ENCODE measurements around the gene DLGAP3.

DLGAP3 gene

DNA sequence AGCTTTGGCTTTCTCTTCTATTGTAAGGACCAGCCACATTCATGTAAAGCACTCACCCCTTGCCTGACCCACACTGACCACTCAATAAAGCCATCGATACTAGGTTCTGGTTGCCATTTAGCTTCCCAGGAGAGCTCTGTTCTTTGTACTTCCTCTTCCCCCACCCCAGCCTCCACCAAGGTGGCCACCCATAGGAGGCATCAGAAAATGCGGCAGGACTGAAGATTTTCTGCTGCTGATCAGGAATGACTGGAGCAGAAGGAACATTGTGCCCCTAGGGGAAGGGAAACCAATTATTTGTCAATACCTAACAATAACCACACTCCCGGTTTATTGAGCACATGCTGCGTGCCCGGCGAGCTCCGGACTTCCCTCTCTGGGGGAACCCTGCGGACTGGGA lies 64.7 kb downstream of the DLGAP3 start:
- no peak for DNase-seq

DNA sequence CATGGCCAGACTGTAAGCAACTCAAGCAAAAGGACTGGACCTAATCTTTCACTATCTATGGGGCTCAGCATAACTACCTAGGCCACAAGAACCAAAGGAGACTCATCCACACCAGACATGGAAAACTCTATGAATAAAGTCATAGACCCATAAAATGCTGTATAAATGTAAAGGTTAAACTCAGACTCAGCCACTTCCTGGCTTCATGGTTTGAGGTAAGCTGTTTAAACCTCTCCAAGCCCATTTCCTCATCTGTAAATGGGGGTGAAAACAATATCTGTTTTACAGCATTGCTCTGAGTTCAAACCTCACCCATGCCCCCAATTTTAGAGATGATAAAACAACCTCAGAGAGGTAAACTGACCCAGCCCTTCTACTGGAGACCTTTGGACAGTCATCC lies 65.9 kb downstream of the DLGAP3 start:
- no peak for DNase-seq

DNA sequence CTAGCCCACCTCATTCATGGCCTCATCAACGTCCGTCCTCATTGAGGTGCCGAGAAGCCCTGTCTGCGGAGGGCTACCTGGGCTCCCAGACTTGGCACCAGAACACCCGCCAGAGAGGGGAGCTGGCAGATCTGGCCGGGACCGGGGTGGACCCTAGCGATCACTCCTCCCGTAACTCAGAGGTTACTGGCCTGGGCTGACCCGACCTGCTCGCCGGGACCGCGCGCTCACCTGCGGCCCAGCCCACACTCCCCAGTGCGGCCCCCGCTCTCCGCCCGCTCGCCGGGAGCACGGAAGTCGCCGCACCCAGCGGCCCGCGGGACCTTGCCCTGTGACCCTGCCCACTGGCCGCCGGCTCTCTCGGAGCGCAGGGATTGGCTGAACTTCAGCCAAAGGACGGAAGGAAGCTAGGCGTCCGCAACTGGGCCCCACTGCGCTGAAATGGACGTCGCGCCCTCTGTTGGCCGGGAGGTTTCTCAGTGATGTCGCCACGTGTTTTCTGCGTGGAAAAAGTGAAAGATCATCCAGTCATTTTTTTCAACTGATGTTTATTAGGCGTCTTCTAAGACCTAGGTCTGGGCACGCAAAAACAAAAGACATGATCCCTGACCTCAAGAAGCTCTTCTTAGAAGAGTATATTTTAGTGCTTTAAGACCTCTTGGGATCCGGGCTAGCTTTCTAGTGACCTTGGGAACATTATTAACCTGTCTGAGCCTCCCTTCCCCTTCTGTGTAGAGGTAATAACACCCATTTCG lies 69.8 kb downstream of the DLGAP3 start, which contains the start of gene SMIM12:
TSS of gene SMIM12 (minus strand) at position 304 of the 755 bp plus-strand sequence. CDS start 3,772 bp downstream, outside the sequence.
- DNase-seq: peak; percentile 92

DNA sequence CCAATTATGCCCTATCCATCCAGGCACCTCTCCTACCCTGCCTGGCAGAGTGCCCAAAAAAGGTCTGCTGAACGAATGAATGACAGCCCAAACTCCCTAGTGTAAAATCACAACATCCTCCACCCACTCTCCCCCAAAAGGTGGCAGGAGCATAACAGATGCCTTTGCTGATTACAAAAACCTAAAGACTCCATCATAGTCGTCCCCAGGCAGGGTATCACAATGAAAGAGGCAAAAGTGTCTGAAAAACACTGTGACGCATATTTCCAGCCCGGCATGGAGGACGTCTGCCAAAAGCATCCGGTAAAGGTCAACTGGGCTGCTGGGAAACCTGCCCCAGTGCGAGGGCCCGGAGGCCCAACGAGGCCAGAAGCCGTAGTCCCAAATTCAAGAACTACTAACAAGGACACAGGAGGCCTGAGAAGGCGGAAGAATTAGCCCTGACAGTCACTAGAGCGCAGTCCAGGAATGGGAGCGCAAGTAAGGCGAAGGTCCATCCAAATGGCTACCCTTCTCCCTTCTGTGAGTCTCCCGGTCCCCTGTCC lies 70.5 kb downstream of the DLGAP3 start:
- no peak for DNase-seq

DNA sequence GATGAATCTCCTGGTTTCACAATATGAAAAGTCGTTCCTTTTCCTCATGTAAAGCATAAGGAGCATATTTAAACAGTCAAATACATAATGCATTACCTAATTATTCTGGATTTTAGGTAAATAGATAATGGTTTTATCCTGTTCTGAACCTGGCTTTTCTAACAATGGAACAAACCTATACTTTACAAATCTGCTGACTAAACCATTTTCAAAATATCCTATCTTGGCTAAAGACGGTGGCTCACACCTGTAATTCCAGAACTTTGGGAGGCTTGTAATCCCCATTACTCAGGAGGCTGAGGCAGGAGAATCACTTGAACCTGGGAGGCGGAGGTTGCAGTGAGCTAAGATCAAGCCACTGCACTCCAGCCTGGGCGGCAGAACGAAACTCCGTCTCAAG lies 72.8 kb downstream of the DLGAP3 start:
- DNase-seq: no peak

DNA sequence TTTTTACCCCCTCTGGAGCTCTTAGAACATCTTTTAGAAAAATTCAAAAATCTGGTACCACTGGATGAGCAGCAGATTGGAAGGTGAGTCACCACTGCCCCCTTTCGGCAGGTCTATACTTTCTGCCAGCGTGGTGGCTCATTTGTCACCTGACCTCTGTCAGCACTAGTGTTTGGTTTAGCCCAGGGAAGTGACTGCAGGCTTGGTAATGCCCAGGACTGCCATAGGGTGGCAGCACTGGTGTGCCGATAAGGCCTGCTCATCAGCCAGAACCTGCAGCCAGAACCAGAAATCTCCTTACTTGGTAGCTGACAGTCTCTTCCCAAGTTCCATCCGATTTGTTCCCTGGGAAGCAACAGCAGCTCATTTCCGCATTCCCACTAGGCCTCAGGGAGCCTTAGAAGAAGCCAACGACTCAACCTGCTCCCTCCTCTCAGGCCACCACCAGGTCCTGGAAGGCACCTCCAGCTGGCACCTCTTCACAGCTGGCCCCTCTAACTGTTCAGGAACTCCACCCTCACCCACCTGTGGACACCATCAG lies 76.7 kb downstream of the DLGAP3 start:
- peak; percentile 93 for DNase-seq

DNA sequence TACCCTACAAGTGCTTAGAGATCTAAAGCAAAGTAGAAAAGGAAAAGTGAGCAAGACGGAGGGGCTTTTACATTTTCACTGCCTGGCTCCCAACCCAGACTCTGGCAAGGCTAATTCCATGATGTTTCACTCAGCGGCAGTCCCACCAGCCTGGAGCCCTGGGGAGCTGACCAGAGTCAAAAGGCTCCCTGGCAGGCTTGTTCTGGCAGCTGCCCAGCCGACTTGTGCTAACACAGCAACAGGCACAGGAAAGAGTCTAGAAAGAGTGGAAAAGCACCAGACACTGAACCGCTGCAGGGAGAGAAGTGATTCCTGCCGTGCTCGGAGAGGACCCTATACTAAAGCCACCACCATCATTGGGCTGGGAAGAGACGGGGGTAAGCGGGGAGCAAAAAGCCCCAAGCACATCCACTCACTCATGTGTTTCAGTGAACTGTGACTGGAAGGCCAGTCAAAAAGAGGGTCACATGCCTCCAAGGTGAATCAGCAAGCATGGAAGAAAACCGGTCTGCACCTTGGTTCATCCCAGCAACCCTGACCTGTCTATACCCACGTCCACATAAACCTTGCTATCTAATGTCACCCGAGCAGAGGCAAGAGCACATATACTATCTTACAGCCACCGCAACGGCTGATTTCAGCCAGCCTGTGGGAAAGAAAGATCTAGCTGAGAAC lies 77.9 kb downstream of the DLGAP3 start:
- no peak for DNase-seq

DNA sequence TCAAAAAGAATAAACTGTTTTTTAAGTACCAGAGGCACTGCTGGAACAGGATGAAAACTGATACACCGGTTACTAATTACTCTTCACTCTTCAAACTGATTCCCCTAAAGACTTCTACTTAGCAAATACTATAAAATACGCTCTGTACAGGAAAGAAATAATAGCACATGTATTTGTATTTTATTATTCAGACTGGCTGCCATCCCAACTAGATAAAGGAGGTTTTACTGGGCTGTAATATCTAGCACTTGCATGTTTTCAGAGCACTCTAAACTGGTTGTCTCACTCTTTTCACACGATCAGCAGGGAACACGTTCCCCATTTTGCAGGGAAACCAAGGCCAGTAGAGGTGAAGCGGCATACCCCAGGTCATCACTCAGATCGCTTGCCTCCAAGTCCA lies 79.1 kb downstream of the DLGAP3 start:
- DNase-seq: no peak

DNA sequence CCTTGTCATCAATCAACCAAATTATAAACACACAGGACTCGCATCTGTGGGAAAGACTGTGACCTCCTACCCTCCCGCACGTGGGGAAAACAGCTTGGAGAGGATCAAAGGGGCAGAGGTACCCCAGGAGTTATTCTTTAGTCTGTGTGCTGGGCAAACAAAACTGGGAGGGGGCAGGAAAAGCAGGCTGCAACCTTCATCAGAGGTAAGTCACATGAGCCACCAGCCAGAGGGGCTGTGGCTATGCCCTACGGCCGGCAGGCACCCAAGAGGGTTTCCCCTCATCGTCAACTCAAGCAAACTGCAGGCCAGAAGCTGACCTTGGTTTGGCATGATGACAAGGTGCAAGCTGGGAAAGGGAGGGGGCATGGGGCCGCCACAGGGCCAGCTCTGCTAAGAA lies 82.4 kb downstream of the DLGAP3 start:
- DNase-seq: no peak

DNA sequence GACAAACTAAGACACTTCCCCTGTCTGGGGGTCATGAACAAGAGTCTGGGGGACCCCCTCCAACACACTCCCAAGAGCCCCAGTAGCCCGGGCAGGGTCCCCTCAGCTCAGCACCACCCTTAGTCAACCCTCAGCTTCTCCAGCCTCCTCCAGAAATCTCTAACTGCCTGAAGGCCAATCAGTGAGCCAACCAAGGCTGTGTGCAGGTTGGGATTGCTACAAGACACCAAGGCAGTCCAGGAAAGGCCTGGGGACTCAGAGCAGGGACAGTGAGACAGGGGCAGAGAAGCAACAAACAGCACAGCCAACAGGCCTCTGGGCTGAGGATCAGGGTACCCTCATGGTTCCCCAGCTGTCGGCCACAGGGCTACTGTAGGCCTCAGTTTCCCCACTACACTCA lies 83.2 kb downstream of the DLGAP3 start:
- no peak for DNase-seq

DNA sequence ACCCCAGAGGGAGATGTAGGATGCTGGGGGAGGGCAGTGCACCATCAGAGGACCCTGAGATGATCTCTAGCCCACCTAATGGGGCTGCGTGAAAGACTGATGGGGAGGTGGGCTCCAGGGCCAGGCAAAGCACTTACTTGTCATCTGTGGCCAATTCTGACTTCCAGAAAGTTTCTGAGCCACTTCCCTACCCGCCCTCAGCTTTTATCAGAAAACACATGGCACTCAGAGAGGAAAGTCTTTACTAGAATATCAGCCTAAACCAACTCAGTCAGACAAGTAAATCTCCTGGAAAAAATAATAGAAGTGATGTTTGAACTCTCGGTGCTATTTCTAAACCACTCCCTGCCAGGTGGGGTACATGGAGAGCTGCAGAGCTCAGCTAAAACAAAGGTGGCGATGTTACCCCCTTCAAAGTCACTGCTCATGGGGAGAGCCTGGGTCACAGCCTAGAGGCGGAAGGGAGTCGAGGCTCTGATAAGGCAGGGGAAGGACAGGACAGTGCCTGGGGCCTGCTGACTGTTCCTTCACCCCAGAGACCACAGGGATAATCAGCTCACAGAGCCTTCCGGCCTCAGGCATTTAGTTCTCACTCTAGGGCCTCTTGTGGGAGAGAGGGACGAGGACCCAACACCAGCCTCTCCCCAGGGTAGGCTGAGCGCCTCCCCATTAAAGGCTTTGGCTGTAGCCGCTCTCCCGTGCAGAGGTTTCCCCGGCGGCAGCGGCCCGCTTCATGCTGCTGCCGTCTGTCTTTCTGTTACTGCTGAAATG lies 84.1 kb downstream of the DLGAP3 start:
- no peak for DNase-seq

DNA sequence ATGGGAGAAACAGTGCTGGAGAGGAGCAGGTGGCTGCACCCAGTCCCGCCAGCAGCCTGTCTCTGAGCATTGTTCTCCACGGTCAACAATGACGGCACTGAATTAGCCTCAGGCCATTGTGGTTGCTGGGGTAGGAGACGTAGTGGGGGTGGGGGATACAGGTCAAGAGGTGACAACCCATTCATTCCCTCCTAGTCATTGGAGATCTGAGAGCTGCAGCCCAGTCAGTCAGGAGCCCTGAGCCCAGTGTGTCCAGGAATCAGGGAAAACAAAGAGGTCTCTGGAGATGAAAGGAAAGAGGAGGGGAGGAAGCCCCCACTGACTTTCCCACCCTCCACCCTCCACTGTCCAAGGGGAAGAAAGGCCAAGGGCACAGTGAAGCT lies 85.2 kb downstream of the DLGAP3 start:
- DNase-seq: no peak

DNA sequence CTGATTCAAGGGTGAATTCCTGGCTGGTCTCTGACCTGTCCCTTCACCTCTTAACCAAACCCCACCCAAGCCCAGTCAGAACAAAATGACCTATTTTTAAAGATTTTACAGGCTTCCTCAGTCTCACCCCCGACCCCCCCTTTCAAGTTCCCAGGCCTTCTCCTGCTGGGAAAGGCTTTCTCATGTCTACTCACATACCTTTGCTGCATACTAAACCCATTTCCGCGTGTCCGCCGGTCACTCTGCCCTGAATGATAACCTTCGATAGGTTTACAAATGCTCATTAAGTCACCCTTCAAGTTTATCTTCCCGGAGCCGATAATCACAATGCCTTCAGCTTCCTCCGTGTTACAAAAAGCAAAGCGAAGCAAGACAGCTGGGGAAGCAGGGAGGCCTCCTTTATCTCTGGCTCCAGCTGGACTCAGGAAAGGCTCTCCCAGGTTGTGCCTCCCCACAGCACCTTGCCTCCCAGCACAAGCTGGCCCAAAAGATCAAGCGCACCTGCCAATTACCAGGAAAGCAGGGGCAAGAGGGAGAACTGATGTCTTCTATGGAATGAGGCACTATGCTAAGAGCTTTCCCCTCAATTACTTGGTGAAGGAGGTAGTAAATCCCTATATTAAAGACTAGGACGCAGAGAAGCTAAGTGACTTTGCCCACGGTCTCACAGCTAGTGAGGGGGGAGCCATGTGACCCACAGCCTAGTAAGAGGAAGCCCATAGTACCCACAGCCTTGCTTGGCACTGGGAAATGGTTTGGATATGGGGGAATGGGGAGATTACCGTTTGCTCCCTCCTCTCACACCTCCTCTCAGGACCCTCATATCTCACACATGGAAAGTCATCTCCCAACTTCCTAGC lies 85.8 kb downstream of the DLGAP3 start:
- no peak for DNase-seq

DNA sequence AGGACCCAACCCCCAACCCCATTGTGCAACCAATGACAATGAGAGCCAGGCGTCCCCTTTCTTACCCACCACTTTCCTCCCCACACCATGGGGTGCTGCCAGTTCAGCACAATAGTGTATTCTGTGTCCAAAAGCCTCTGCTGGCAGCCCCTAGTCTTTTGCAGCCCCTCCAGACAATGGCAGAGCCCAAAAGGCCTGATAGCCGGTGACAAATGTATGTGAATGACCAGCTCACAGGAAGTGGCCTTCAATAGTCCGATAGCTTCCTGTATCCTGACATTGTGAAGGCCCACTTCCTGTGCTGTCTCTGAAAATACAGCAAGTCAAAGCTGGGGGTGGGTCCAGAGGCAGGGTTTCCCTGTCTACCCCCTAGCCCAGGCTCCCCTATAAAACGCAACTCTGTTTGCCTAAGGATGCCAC lies 86.5 kb downstream of the DLGAP3 start:
- DNase-seq: no peak

DNA sequence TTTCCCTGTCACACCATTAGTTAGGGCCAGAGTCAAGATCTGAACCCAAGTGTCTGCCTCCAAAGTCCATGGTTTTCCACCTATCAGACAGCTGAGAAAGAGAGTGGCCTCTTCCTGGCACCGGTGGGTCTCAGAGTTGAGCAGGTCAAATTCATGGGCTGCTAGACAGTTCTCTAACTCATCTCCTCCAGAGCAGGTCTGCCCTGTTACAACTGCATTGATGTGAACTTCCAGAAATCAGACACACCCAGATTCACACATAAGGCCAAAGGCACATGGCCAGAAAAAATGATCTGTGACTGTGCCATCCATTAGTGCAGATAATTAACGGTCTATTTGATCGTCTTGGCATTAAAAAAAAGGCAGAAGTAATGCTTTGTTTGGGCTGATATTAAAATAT lies 87.4 kb downstream of the DLGAP3 start:
- DNase-seq: no peak

DNA sequence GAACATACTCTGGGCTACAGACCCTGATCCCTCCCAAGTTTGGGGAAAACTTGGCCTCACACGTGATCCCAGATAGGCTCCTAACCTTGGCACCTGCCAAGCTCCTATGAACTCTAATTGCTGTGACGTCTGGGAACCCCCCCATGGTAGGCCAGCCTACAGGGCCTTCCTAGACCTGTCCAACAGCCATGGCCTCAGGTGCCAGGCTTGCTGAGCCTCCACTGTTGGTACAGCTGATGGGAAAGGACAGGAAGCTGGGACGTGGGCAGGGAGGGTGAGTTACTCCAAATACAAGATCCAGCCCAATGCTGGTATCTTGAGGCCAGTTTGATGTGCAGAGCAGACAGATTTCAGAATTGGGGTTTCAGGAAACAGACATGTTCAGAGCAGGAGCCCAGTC lies 89.0 kb downstream of the DLGAP3 start:
- DNase-seq: no peak

DNA sequence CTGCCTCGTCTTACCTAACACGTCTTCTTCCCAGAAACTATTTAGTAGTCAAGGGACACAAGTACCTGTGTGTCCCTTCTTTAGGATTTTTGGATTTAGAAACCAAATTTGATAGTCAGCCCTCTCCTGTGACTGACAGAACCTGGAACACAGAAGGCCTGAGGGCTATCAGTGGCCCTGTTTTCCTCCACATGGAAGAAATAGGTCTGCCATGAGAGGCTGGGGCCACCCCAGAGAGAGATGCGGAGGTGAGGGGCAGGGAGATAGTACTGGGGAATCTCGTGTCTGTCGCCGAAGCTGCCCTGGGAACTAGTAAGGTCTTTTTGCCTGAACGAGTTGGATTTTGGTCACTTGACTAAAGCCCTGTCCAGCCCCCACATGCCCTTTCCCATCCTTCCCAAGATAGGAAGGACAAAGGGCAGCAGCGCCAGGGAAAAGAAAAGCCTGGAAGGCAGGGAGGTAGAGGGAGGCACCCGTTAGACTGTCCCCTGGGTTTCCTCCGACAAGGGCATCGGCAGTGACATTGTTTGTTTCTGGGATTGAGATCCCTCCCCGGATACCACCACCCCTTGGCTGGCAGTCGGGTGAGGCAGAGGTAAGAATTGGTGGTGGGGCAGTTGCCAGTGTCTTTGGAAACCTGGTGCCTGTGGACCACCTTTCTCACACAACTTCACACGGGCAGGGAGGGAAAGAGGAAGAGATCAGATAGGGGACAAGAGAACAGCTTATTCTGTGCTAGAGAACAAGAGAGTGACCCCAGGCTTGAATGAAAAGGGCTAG lies 89.7 kb downstream of the DLGAP3 start:
- DNase-seq: no peak

DNA sequence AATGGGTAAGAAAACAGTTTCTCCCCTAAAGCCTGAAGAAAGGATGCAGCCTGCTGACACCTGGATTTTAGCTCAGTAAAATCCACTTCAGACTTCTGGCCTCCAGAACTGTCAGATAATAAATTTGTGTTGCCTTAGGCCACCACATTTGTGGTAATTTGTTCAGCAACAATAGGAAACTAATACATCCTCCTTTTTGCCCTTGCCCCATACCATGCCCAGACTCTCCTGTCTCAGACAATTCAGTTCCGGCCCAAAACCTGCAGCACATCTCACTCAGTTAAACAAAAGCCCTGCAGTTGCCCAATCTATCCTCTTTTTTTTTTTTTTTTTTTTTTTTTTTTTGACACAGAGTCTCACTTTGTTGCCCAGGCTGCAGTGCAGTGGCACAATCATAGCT lies 95.7 kb downstream of the DLGAP3 start:
- no peak for DNase-seq

DNA sequence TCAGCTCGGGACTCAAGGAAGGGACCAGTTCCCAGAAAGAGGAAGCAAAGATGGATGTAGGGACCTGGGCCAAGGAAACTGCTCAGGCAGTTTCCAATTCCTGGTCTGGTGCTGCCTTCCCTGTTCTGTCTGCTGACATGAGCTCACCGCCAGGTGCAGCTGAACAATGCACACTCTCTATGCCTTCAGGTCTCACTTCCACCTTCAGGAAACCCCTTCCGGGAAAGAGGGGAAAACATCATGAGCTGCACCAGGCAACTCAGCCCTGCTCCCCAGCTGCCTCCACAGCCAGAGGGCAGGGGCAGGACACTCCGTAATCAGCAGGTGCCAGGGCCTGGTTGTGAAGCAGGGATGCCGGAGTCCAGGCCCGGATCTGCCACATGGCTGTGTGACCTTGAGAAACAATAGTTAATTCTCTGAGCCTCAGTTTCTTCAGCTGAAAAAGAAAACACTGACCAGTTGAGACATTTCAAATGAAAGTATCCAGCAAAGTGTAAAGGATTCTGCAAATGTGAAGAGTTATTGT lies 97.7 kb downstream of the DLGAP3 start:
- DNase-seq: no peak

DNA sequence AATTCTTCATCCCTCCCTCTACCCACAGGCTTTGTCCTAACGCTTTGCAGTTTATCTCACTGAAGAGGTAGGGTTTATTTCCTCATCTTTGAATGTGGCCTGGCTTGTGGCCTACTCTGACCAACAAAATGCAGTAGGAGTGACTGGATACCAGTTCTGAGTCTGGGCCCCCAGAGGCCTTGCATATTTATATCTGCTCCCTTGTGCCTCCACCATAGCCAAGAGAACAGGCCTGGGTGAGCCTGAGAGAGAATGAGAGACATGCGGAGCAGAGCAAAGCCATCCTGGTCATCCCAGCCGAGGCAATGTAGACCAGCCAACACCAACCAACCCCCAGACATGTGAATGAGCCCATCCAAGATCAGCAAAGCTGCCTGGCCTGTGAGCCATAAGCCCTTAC lies 100.2 kb downstream of the DLGAP3 start:
- DNase-seq: no peak

DNA sequence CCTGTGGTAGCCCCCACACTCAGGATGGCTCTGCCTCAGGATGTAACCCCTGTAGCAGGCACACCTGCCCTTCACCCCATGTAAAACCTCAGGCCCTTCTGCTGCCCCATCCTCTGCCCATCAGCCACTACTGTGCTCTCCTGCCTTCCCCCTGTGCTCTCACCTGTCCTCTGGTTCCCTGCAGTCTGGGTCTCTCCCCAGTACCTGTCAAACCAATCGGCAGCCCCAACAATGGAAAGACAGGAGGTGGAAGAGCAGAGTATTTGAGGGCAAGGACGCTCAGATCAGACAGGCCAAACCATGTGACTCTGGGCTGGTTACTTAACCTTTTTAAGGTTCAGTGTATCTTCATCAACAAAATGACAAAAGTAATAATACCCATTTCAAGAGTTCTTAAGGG lies 100.8 kb downstream of the DLGAP3 start:
- no peak for DNase-seq
